Stomach (tissue), 4 donors: Measurements from ENCODE around the gene FLNC.

Source experiments
- CTCF ChIP-seq, 7 experiments: fragments of 450-650 bp in 4 of 7; fragments of 200-600 bp in 3 of 7; sonication (generic) in 3 of 7; IDR thresholded peaks; one replicate each; pipeline ENCODE4 v1.5.1; 2016 to 2019; ENCODE audit warnings: antibody characterized with exemption in 7 of 7, control low read depth in 2 of 7, mild to moderate bottlenecking in 1 of 7
- EP300 ChIP-seq: sonication (generic); formaldehyde crosslinking; IDR thresholded peaks from one replicate; pipeline ENCODE4 v1.6.1; 2017; ENCODE audit warnings: antibody characterized with exemption
- POLR2A ChIP-seq, 4 donors: fragments of 450-650 bp; IDR thresholded peaks; one replicate each; pipeline ENCODE4 v1.6.1; 2016; ENCODE audit warnings: antibody characterized with exemption in 4 of 4, control low read depth in 2 of 4, mild to moderate bottlenecking in 1 of 4, moderate library complexity in 1 of 4
- POLR2AphosphoS5 ChIP-seq, 3 donors: sonication (generic); formaldehyde crosslinking; IDR thresholded peaks; one replicate each; pipeline ENCODE4 v1.6.1; 2016; ENCODE audit warnings: antibody characterized with exemption in 3 of 3

DNA sequence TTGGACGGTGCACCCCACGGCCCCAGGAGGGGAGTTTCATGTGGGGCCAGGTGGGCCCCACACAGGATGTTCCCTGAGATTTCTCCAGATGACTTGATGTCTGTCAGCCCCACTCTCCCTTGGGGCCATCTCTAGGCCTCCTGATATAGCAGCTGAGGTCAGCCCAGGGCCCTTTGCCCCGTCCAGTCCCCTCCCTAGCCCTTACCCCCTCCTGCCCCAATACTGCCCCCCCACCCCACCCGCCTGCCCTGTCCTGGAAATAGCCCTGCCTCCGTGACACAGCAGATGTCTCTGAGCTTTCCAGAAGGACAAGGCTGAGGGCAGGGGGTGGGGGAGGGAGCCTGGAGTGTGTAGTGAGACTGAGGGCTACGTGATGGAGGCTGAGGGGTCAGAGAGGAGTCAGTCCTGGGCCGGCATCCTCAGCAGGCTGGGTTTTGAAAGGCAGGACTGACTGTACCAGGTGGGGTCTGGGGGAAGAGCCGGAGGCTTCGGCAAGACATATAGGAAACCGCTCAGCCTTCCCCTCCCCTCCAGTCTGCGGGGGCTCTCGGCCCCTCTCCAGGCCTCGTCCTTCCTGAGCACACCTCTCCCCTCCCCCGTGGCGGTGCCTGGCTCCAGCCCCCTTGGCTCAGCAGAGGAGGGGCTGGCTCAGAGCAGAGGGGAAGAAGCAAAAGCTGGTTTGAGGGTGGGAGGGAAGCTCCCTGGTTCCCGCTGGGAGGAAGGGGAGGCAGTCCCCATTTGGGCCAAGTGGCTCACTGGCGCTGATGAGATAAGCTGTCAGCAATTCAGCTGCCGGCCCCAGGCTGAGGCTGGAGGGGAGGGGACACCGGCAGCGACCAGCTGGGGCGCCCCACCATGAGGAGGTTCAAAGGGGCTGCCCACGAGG is 2.0 kb downstream of the FLNC start:
- TF ChIP-seq CTCF (IDR thresholded peaks at IDR 0.05) (no peak), POLR2A (IDR thresholded peaks at IDR 0.05) (no peak), POLR2AphosphoS5 (IDR thresholded peaks at IDR 0.05) (peak in 1 of 3 donors; percentile 2), EP300 (no peak)
